HL-60 (cell line): ENCODE measurements around the gene RAE1.
"Not testable (repeated sequence)": the region's sequence is repeated elsewhere in the genome, so short reads cannot be mapped to it uniquely, and the experiment has no call there.

Source experiments
- POLR2AphosphoS5 ChIP-seq: IDR thresholded peaks from 2 replicates; pipeline ENCODE4 v1.6.1; 2012; ENCODE audit warnings: low read depth
- TF ChIP-seq, protein P1 (sequence below): IDR thresholded peaks from one replicate; pipeline ENCODE4 v1.5.1; 2011; ENCODE audit warnings: low read length, control low read depth, inconsistent platforms; ENCODE audit not compliant: insufficient read depth

DNA sequence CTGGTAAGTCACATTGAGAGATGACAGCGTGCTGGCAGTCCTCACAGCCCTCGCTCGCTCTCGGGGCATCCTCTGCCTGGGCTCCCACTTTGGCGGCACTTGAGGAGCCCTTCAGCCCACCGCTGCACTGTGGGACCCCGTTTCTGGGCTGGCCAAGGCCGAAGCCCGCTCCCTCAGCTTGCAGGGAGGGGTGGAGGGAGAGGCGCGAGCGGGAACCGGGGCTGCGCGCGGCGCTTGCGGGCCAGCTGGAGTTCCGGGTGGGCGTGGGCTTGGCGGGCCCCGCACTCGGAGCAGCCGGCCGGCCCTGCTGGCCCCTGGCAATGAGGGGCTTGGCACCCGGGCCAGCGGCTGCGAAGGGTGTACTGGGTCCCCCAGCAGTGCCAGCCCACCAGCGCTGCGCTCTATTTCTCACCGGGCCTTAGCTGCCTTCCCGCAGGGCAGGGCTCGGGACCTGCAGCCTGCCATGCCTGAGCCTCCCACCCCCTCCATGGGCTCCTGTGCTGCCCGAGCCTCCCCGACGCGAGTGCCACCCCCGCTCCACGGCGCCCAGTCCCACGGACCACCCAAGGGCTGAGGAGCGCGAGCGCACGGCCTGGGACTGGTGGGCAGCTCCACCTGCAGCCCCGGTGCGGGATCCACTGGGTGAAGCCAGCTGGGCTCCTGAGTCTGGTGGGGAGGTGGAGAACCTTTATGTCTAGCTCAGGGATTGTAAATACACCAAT lies 2.7 kb upstream of the RAE1 start:
- TF ChIP-seq, protein P1, sequence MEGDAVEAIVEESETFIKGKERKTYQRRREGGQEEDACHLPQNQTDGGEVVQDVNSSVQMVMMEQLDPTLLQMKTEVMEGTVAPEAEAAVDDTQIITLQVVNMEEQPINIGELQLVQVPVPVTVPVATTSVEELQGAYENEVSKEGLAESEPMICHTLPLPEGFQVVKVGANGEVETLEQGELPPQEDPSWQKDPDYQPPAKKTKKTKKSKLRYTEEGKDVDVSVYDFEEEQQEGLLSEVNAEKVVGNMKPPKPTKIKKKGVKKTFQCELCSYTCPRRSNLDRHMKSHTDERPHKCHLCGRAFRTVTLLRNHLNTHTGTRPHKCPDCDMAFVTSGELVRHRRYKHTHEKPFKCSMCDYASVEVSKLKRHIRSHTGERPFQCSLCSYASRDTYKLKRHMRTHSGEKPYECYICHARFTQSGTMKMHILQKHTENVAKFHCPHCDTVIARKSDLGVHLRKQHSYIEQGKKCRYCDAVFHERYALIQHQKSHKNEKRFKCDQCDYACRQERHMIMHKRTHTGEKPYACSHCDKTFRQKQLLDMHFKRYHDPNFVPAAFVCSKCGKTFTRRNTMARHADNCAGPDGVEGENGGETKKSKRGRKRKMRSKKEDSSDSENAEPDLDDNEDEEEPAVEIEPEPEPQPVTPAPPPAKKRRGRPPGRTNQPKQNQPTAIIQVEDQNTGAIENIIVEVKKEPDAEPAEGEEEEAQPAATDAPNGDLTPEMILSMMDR: not testable (repeated sequence)
- TF ChIP-seq POLR2AphosphoS5: not testable (repeated sequence)
